ENCODE measurements around the gene CRYGC. TPM values are rescaled to one million over a fixed set of nuclear protein-coding genes. Genes with fewer than 3 reads are reported as not detected.
"Not testable (repeated sequence)": the region's sequence is repeated elsewhere in the genome, so short reads cannot be mapped to it uniquely, and the experiment has no call there.

The CRYGC gene
- total and polyA plus RNA-seq, 2 donors, result not detected

DNA sequence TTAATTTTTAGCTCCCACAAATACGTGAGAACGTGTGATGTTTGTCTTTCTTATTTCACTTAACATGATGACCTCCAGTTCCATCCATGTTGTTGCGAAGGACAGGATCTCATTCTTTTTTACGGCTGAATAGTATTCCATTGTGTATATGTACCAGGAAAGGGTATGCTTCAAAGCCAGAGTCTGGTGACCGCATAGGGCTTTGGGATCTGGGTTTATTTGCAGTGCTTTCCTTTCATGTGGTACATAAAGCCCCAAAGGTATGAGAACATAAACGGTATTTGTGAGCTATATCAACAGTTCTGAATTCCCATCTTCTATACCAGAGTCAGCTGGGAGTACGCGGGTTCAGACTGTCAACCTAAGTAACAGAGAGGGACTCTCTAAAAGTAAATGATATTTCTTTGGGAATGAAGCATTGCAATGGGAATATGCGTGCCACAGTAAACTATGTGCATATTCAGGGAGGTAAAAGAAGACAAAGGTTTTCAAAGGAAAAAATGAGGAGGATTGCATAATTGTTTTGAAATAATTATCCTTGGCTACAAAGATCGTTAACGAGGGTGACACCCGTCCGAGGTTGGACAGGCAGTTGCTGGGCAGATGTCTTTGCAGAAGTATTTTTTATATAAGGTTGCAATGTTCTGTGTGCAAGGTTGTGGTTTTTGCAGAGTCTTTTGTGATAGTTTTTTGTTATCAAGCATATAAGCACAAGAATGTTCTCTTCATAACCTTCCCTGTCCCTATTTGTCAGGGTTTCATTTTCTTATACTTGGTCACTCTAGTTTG lies 29.8 kb downstream of the CRYGC start:
- Histone ChIP-seq H3K4me1 (ENCODE audit: control insufficient read depth in 2 of 2, insufficient read depth in 2 of 2, low read length in 2 of 2) (peaks cover 0 to 7% of the 10 kb centered on the region in 2 donors), H3K36me3 (ENCODE audit: control insufficient read depth in 2 of 2, insufficient read depth in 2 of 2, low read length in 1 of 2) (no peaks in the 10 kb centered on the region), H3K9me3 (ENCODE audit: control insufficient read depth in 2 of 2, insufficient read depth in 1 of 2, low read length in 1 of 2) (no peaks in the 10 kb centered on the region), H3K27ac (ENCODE audit: low read depth in 1 of 2, low read length in 1 of 2) (no peak overlapping the region), H3K4me3 (ENCODE audit: low read length in 2 of 2) (no peak overlapping the region), H3K27me3 (ENCODE audit: control insufficient read depth in 2 of 2, insufficient read depth in 1 of 2, low read length in 1 of 2) (no peaks in the 10 kb centered on the region)
- no peak for DNase-seq (ENCODE audit: low read depth in 6 of 9, low spot score in 9 of 9)
- 68% methylated on average over 13 of the region's 13 CpGs for WGBS

GRCh38 chr2:208098701-208099100 lies 30.9 kb downstream of the CRYGC start:
- not testable (repeated sequence) for H3K36me3 ChIP-seq (ENCODE audit: control insufficient read depth in 2 of 2, insufficient read depth in 2 of 2, low read length in 1 of 2); H3K27ac ChIP-seq (ENCODE audit: low read depth in 1 of 2, low read length in 1 of 2); DNase-seq (ENCODE audit: low read depth in 6 of 9, low spot score in 9 of 9); H3K4me1 ChIP-seq (ENCODE audit: control insufficient read depth in 2 of 2, insufficient read depth in 2 of 2, low read length in 2 of 2); H3K4me3 ChIP-seq (ENCODE audit: low read length in 2 of 2); H3K27me3 ChIP-seq (ENCODE audit: control insufficient read depth in 2 of 2, insufficient read depth in 1 of 2, low read length in 1 of 2); H3K9me3 ChIP-seq (ENCODE audit: control insufficient read depth in 2 of 2, insufficient read depth in 1 of 2, low read length in 1 of 2)
- WGBS, result 94% methylated on average over 1 of the region's 1 CpG

GRCh38 chr2:208098267-208098666 lies 31.4 kb downstream of the CRYGC start:
- no peak overlapping the region for H3K27ac ChIP-seq (ENCODE audit: low read depth in 1 of 2, low read length in 1 of 2)
- H3K9me3 ChIP-seq (ENCODE audit: control insufficient read depth in 2 of 2, insufficient read depth in 1 of 2, low read length in 1 of 2), result no peaks in the 10 kb centered on the region
- DNase-seq (ENCODE audit: low read depth in 6 of 9, low spot score in 9 of 9), result no peak
- no peaks in the 10 kb centered on the region for H3K36me3 ChIP-seq (ENCODE audit: control insufficient read depth in 2 of 2, insufficient read depth in 2 of 2, low read length in 1 of 2)
- WGBS, result 98% methylated on average over 2 of the region's 2 CpGs
- H3K4me3 ChIP-seq (ENCODE audit: low read length in 2 of 2), result no peak overlapping the region
- H3K4me1 ChIP-seq (ENCODE audit: control insufficient read depth in 2 of 2, insufficient read depth in 2 of 2, low read length in 2 of 2), result peaks cover 0 to 7% of the 10 kb centered on the region in 2 donors
- H3K27me3 ChIP-seq (ENCODE audit: control insufficient read depth in 2 of 2, insufficient read depth in 1 of 2, low read length in 1 of 2), result no peaks in the 10 kb centered on the region

DNA sequence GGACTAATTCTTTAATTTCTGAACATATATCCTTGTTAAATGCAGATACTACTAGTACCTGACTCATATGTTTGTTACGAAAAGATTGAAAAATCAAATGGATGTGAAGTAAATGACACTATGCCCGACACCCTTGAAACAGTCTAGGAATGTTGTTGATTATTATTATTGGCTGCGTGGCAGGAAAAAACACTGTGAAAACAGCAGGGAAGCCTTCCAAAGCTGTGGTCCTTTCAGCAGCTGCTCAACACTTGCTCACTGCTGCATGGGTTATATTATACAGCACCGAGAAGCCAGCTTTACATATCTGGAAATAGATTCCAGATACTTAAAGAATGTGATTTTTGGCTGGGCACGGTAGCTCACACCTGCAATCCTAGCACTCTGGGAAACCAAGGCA lies 31.8 kb downstream of the CRYGC start:
- WGBS, result 96% methylated on average over 5 of the region's 5 CpGs
- DNase-seq (ENCODE audit: low read depth in 6 of 9, low spot score in 9 of 9), result no peak

DNA sequence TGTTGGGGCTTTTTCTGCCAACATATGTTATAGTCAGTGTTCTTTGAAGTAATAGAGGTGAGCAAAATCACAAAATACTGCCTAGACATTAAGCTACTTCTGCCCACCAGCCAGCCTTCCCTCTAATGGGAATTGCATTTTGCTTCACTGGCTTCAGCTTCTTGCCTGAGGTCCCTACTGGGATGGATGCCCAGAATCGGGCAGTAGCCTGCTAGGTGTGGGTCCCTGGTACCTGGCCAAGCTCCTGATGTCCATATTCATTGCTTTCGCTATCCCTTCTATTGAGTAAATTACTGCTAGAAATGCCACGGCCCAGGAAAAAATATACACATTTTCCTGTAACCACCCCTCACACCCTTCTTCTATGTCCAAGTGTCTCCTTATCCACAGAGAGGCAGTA lies 32.3 kb downstream of the CRYGC start:
- DNase-seq (ENCODE audit: low read depth in 6 of 9, low spot score in 9 of 9), result no peak
- H3K4me1 ChIP-seq (ENCODE audit: control insufficient read depth in 2 of 2, insufficient read depth in 2 of 2, low read length in 2 of 2), result peaks cover 0 to 7% of the 10 kb centered on the region in 2 donors
- H3K27ac ChIP-seq (ENCODE audit: low read depth in 1 of 2, low read length in 1 of 2), result no peak overlapping the region
- H3K27me3 ChIP-seq (ENCODE audit: control insufficient read depth in 2 of 2, insufficient read depth in 1 of 2, low read length in 1 of 2), result no peaks in the 10 kb centered on the region
- no peaks in the 10 kb centered on the region for H3K36me3 ChIP-seq (ENCODE audit: control insufficient read depth in 2 of 2, insufficient read depth in 2 of 2, low read length in 1 of 2)
- no peaks in the 10 kb centered on the region for H3K9me3 ChIP-seq (ENCODE audit: control insufficient read depth in 2 of 2, insufficient read depth in 1 of 2, low read length in 1 of 2)
- no peak overlapping the region for H3K4me3 ChIP-seq (ENCODE audit: low read length in 2 of 2)
- 94% methylated on average over 3 of the region's 3 CpGs for WGBS

More for the DNA sequence above, 31.8 kb downstream of the CRYGC start:
- no peak overlapping the region for H3K4me3 ChIP-seq (ENCODE audit: low read length in 2 of 2)
- no peaks in the 10 kb centered on the region for H3K36me3 ChIP-seq (ENCODE audit: control insufficient read depth in 2 of 2, insufficient read depth in 2 of 2, low read length in 1 of 2)
- no peak overlapping the region for H3K27ac ChIP-seq (ENCODE audit: low read depth in 1 of 2, low read length in 1 of 2)
- peaks cover 0 to 7% of the 10 kb centered on the region in 2 donors for H3K4me1 ChIP-seq (ENCODE audit: control insufficient read depth in 2 of 2, insufficient read depth in 2 of 2, low read length in 2 of 2)
- H3K9me3 ChIP-seq (ENCODE audit: control insufficient read depth in 2 of 2, insufficient read depth in 1 of 2, low read length in 1 of 2), result no peaks in the 10 kb centered on the region
- H3K27me3 ChIP-seq (ENCODE audit: control insufficient read depth in 2 of 2, insufficient read depth in 1 of 2, low read length in 1 of 2), result no peaks in the 10 kb centered on the region

DNA sequence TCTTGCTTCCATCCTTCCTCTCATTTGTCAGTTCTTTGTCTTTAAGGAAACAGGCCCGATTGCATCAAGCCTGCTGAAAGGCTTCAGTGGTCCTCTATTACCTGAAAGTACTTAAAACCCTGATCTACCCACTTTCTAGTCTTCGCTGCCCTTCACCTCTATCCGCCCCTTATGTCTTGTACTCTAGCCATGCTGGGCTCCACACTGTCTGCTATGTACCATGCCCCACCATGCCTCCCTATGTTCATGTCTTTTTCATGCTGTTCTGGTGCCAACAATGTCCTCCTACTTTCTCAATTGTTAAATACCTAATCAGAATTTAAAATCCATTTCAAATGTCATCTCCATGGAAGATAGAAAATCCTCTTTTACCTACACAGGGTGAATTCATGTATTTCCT lies 33.5 kb downstream of the CRYGC start:
- Histone ChIP-seq H3K27ac (ENCODE audit: low read depth in 1 of 2, low read length in 1 of 2) (no peak overlapping the region), H3K4me1 (ENCODE audit: control insufficient read depth in 2 of 2, insufficient read depth in 2 of 2, low read length in 2 of 2) (peaks cover 0 to 2% of the 10 kb centered on the region in 2 donors), H3K9me3 (ENCODE audit: control insufficient read depth in 2 of 2, insufficient read depth in 1 of 2, low read length in 1 of 2) (no peaks in the 10 kb centered on the region), H3K4me3 (ENCODE audit: low read length in 2 of 2) (no peak overlapping the region), H3K36me3 (ENCODE audit: control insufficient read depth in 2 of 2, insufficient read depth in 2 of 2, low read length in 1 of 2) (no peaks in the 10 kb centered on the region), H3K27me3 (ENCODE audit: control insufficient read depth in 2 of 2, insufficient read depth in 1 of 2, low read length in 1 of 2) (no peaks in the 10 kb centered on the region)
- 92% methylated on average over 3 of the region's 3 CpGs for WGBS
- DNase-seq (ENCODE audit: low read depth in 6 of 9, low spot score in 9 of 9), result no peak

DNA sequence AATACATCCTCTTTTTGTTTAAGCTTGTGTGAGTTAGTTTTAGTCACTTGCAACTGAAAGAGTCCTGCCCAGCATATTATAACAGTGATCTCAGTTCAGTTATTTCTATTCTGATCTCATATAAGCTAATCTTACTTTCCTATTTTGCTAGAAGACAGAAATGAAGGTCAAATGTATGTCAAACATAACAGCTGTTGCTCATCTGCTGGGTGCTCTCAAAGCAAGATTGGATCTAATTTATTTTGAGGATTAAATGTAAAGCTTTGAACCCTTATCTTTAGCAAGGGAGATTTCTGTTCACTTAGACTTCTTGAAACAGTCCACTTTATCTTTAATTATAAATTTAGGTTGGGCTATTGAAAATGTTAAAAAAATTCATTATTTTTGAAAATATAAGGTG lies 36.5 kb downstream of the CRYGC start:
- no peaks in the 10 kb centered on the region for H3K9me3 ChIP-seq (ENCODE audit: control insufficient read depth in 2 of 2, insufficient read depth in 1 of 2, low read length in 1 of 2)
- DNase-seq (ENCODE audit: low read depth in 6 of 9, low spot score in 9 of 9), result no peak
- no peak overlapping the region for H3K27ac ChIP-seq (ENCODE audit: low read depth in 1 of 2, low read length in 1 of 2)
- H3K27me3 ChIP-seq (ENCODE audit: control insufficient read depth in 2 of 2, insufficient read depth in 1 of 2, low read length in 1 of 2), result no peaks in the 10 kb centered on the region
- no peaks in the 10 kb centered on the region for H3K36me3 ChIP-seq (ENCODE audit: control insufficient read depth in 2 of 2, insufficient read depth in 2 of 2, low read length in 1 of 2)
- H3K4me1 ChIP-seq (ENCODE audit: control insufficient read depth in 2 of 2, insufficient read depth in 2 of 2, low read length in 2 of 2), result no peaks in the 10 kb centered on the region
- H3K4me3 ChIP-seq (ENCODE audit: low read length in 2 of 2), result no peak overlapping the region

GRCh38 chr2:208092093-208092832 lies 37.4 kb downstream of the CRYGC start:
- no peak for DNase-seq (ENCODE audit: low read depth in 6 of 9, low spot score in 9 of 9)
- Histone ChIP-seq H3K4me3 (ENCODE audit: low read length in 2 of 2) (no peak overlapping the region), H3K9me3 (ENCODE audit: control insufficient read depth in 2 of 2, insufficient read depth in 1 of 2, low read length in 1 of 2) (no peaks in the 10 kb centered on the region), H3K36me3 (ENCODE audit: control insufficient read depth in 2 of 2, insufficient read depth in 2 of 2, low read length in 1 of 2) (no peaks in the 10 kb centered on the region), H3K4me1 (ENCODE audit: control insufficient read depth in 2 of 2, insufficient read depth in 2 of 2, low read length in 2 of 2) (no peaks in the 10 kb centered on the region), H3K27me3 (ENCODE audit: control insufficient read depth in 2 of 2, insufficient read depth in 1 of 2, low read length in 1 of 2) (no peaks in the 10 kb centered on the region), H3K27ac (ENCODE audit: low read depth in 1 of 2, low read length in 1 of 2) (no peak overlapping the region)
- WGBS, result 100% methylated on average over 1 of the region's 1 CpG

GRCh38 chr2:208090420-208090819 lies 39.2 kb downstream of the CRYGC start:
- Histone ChIP-seq H3K36me3 (ENCODE audit: control insufficient read depth in 2 of 2, insufficient read depth in 2 of 2, low read length in 1 of 2) (no peaks in the 10 kb centered on the region), H3K27ac (ENCODE audit: low read depth in 1 of 2, low read length in 1 of 2) (no peak overlapping the region), H3K4me3 (ENCODE audit: low read length in 2 of 2) (no peak overlapping the region), H3K4me1 (ENCODE audit: control insufficient read depth in 2 of 2, insufficient read depth in 2 of 2, low read length in 2 of 2) (no peaks in the 10 kb centered on the region), H3K9me3 (ENCODE audit: control insufficient read depth in 2 of 2, insufficient read depth in 1 of 2, low read length in 1 of 2) (no peaks in the 10 kb centered on the region), H3K27me3 (ENCODE audit: control insufficient read depth in 2 of 2, insufficient read depth in 1 of 2, low read length in 1 of 2) (no peaks in the 10 kb centered on the region)
- no peak for DNase-seq (ENCODE audit: low read depth in 6 of 9, low spot score in 9 of 9)

All from thymus (tissue), 11 donors.